MM.1S (cell line): ENCODE data around the gene PCDH8.

Source experiments
- DNase-seq: peaks from one replicate; pipeline ENCODE4 v3.0.0-alpha.2; 2015
- H2AFZ ChIP-seq: fragments of 300-600 bp; sonication (generic); 2 replicates; pipeline ENCODE4 v1.6.0; 2016; ENCODE audit warnings: antibody characterized with exemption, low read length
- H3F3A ChIP-seq: fragments of 300-600 bp; sonication (generic); 2 replicates; pipeline ENCODE4 v1.6.1; 2016; ENCODE audit warnings: mild to moderate bottlenecking, antibody characterized with exemption, low read length, moderate library complexity, mixed read lengths; ENCODE audit not compliant: insufficient read depth
- H3K27ac ChIP-seq: fragments of 300-600 bp; sonication (generic); 2 replicates; pipeline ENCODE4 v1.5.1; 2016; ENCODE audit warnings: mild to moderate bottlenecking, low read length
- H3K27me3 ChIP-seq: fragments of 300-600 bp; sonication (generic); replicated peaks from 2 replicates; pipeline ENCODE4 v1.6.0; 2016; ENCODE audit warnings: low read length; ENCODE audit not compliant: insufficient read depth
- H3K36me3 ChIP-seq: fragments of 300-600 bp; sonication (generic); replicated peaks from 2 replicates; pipeline ENCODE4 v1.6.1; 2016; ENCODE audit warnings: mild to moderate bottlenecking, low read length, mixed read lengths; ENCODE audit not compliant: insufficient read depth
- H3K4me1 ChIP-seq: fragments of 300-600 bp; sonication (generic); 2 replicates; pipeline ENCODE4 v1.6.1; 2016; ENCODE audit warnings: low read length, mixed read lengths
- H3K4me2 ChIP-seq: fragments of 300-600 bp; sonication (generic); 2 replicates; pipeline ENCODE4 v1.6.0; 2016; ENCODE audit warnings: low read depth, low read length
- H3K4me3 ChIP-seq: fragments of 300-600 bp; sonication (generic); 2 replicates; pipeline ENCODE4 v1.5.1; 2016; ENCODE audit warnings: low read length, mixed read lengths
- H3K79me2 ChIP-seq: fragments of 300-600 bp; sonication (generic); 2 replicates; pipeline ENCODE4 v1.6.1; 2016; ENCODE audit warnings: mixed run types, low read length, mixed read lengths
- H3K9ac ChIP-seq: fragments of 300-600 bp; sonication (generic); 2 replicates; pipeline ENCODE4 v1.6.1; 2016; ENCODE audit warnings: low read length, mixed read lengths
- H3K9me2 ChIP-seq: fragments of 300-600 bp; sonication (generic); replicated peaks from 2 replicates; pipeline ENCODE4 v1.6.1; 2016; ENCODE audit warnings: mild to moderate bottlenecking, low read length, mixed read lengths; ENCODE audit not compliant: insufficient read depth
- H3K9me3 ChIP-seq: fragments of 300-600 bp; sonication (generic); replicated peaks from 2 replicates; pipeline ENCODE4 v1.6.1; 2016; ENCODE audit warnings: mild to moderate bottlenecking, low read length, mixed read lengths; ENCODE audit not compliant: insufficient read depth
- H4K20me1 ChIP-seq: fragments of 300-600 bp; sonication (generic); 2 replicates; pipeline ENCODE4 v1.6.1; 2016; ENCODE audit warnings: mild to moderate bottlenecking, low read length, moderate library complexity, mixed read lengths; ENCODE audit not compliant: insufficient read depth
- EZH2 ChIP-seq: fragments of 300-600 bp; sonication (generic); optimal IDR thresholded peaks from 2 replicates; pipeline ENCODE3; 2017; ENCODE audit warnings: low read depth, mild to moderate bottlenecking, antibody characterized with exemption, low read length, mixed read lengths
- EZH2phosphoT487 ChIP-seq: fragments of 300-600 bp; sonication (generic); IDR thresholded peaks from 2 replicates; pipeline ENCODE4 v1.6.1; 2018; ENCODE audit warnings: antibody characterized with exemption, low read length
- TF ChIP-seq, protein P1 (sequence below): fragments of 300-600 bp; sonication (generic); IDR thresholded peaks from 2 replicates; pipeline ENCODE4 v1.5.1; 2016; ENCODE audit warnings: antibody characterized with exemption, low read length, mixed read lengths

The PCDH8 gene

DNA sequence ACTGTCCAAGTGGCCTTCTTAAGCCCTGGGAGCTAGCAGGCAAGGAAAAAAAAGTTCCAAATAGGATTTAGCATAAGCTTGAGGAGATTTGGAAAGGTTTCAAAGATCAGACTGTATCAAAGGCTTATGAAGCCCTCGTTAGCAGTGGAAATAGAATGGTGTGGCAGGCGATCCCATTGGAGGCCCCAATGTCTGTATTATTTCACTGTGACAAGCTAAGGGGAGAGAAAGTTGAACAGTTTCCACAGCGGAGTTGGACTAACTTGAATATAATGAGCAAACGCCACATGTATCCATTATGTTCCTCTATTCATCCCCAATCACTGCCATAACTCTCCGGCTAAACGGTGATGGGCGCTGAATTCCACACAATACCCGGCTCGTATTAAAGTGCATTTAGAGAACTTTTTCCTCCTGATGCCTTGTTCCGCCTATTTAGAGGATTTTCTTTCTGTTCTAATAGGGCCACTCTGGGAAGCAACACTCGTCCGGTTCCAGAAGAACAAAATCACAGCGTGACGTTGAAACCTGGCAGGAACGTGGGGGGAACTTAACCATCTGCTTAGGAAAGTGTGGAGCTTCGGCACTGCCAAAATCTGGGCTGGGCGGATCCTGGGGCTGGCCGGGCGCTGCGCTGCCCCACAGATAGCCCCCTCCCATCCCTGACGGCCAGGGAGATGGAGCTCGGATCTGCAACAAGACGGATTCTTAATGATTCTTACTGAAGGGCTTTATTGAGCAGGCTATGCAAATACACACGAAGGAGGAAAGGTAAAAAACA is 1.0 kb upstream of the PCDH8 start:
- Histone ChIP-seq H3K9me2 (no peaks in the 10 kb centered on the region), H2AFZ (no peak overlapping the region), H3K4me2 (no peak overlapping the region), H3K9ac (no peak overlapping the region), H3K36me3 (no peaks in the 10 kb centered on the region), H3K4me1 (peaks cover 8% of the 10 kb centered on the region), H3K4me3 (no peak overlapping the region), H4K20me1 (no peaks in the 10 kb centered on the region), H3K27ac (no peak overlapping the region), H3F3A (peaks cover 13% of the 10 kb centered on the region), H3K9me3 (no peaks in the 10 kb centered on the region), H3K27me3 (no peaks in the 10 kb centered on the region), H3K79me2 (no peaks in the 10 kb centered on the region)
- no peak for TF ChIP-seq EZH2phosphoT487
- TF ChIP-seq, protein P1, sequence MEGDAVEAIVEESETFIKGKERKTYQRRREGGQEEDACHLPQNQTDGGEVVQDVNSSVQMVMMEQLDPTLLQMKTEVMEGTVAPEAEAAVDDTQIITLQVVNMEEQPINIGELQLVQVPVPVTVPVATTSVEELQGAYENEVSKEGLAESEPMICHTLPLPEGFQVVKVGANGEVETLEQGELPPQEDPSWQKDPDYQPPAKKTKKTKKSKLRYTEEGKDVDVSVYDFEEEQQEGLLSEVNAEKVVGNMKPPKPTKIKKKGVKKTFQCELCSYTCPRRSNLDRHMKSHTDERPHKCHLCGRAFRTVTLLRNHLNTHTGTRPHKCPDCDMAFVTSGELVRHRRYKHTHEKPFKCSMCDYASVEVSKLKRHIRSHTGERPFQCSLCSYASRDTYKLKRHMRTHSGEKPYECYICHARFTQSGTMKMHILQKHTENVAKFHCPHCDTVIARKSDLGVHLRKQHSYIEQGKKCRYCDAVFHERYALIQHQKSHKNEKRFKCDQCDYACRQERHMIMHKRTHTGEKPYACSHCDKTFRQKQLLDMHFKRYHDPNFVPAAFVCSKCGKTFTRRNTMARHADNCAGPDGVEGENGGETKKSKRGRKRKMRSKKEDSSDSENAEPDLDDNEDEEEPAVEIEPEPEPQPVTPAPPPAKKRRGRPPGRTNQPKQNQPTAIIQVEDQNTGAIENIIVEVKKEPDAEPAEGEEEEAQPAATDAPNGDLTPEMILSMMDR, result no peak
- no peak for TF ChIP-seq EZH2
- DNase-seq, result no peak

DNA sequence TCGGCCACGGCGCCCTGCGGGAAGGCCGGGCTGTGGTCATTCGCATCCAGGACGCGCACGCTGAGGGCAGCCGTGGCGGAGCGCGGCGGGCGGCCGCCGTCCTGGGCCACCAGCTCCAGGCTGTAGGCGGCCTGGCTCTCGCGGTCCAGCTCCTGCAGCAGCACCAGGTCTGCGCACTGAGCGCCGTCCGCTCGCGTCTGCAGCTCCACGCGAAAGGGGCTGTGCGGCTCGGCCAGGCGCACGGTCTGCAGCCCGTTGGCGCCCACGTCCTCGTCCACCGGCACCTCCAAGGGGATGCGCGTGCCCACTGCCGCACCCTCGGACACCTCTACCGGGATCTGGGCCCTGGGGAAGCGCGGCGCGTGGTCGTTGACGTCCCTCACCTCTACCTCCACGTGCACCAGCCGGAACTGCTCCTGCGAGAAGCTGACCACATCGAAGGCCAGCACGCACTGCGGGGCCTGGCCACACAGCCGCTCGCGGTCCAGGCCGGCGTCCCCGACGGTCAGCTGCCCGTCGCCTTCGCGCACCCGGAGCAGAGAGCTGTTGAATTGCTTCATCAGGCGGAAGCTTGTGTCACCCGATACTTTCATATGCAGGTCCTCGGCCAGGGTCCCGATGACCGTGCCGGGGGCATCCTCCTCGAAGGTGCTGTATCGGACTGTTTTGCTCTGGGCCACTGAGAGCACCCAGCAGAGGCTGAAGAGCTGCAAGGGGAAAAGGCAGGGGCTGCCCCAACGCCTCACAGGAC is 583 bp downstream of the PCDH8 start:
- no peaks in the 10 kb centered on the region for H3K79me2 ChIP-seq
- no peak for DNase-seq
- H2AFZ ChIP-seq, result no peak overlapping the region
- no peak overlapping the region for H3K4me3 ChIP-seq
- H3K9ac ChIP-seq, result no peak overlapping the region
- no peaks in the 10 kb centered on the region for H3K9me2 ChIP-seq
- no peaks in the 10 kb centered on the region for H4K20me1 ChIP-seq
- H3K4me1 ChIP-seq, result peaks cover 8% of the 10 kb centered on the region
- no peak overlapping the region for H3K27ac ChIP-seq
- no peaks in the 10 kb centered on the region for H3K36me3 ChIP-seq
- H3F3A ChIP-seq, result peaks cover 13% of the 10 kb centered on the region
- no peaks in the 10 kb centered on the region for H3K9me3 ChIP-seq
- TF ChIP-seq EZH2phosphoT487, result no peak
- TF ChIP-seq, protein P1, result no peak
- TF ChIP-seq EZH2, result no peak
- H3K27me3 ChIP-seq, result no peaks in the 10 kb centered on the region
- no peak overlapping the region for H3K4me2 ChIP-seq

DNA sequence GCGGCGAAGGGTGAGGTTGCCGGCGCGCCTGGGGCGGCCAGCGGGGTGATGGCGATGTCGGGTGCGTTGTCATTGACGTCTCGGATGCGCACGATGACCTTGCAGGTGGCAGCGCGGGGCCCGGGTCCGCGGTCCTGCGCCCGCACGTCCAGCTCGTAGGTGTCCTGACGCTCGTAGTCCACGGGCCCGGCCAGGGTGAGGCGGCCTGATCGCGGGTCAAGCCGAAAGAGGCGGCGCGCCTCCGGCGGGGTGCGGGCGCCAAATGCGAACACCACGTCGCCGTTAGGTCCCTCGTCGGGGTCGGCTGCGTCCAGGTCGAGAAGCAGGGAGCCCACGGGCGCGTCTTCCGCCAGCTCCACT is 1.1 kb downstream of the PCDH8 start:
- Histone ChIP-seq H3K9ac (no peak overlapping the region), H3K9me3 (no peaks in the 10 kb centered on the region), H3K27ac (no peak overlapping the region), H3K4me1 (peaks cover 5% of the 10 kb centered on the region), H4K20me1 (no peaks in the 10 kb centered on the region), H3K79me2 (no peaks in the 10 kb centered on the region), H3K9me2 (no peaks in the 10 kb centered on the region), H3F3A (peaks cover 13% of the 10 kb centered on the region), H3K4me3 (no peak overlapping the region), H3K4me2 (no peak overlapping the region), H3K36me3 (no peaks in the 10 kb centered on the region), H3K27me3 (no peaks in the 10 kb centered on the region), H2AFZ (no peak overlapping the region)
- no peak for DNase-seq
- TF ChIP-seq EZH2phosphoT487 (no peak), EZH2 (no peak)
